Mucosa of rectum (tissue), 2 donors: ENCODE results near the gene LCA5L.

ENCODE experiments used
- H3K27ac ChIP-seq, 2 donors: one replicate each; pipeline ENCODE4 v1.7.0; 2013; ENCODE audit warnings: inconsistent platforms in 2 of 2, low read depth in 2 of 2, low read length in 2 of 2
- H3K27me3 ChIP-seq, 2 donors: one replicate each; pipeline ENCODE4 v1.7.0; 2013; ENCODE audit warnings: low read length in 2 of 2; ENCODE audit not compliant: control insufficient read depth in 2 of 2, insufficient read depth in 2 of 2
- H3K36me3 ChIP-seq, 2 donors: one replicate each; pipeline ENCODE4 v1.7.0; 2013; ENCODE audit warnings: low read length in 2 of 2; ENCODE audit not compliant: control insufficient read depth in 2 of 2, insufficient read depth in 2 of 2
- H3K4me1 ChIP-seq, 2 donors: one replicate each; pipeline ENCODE4 v1.7.0; 2013; ENCODE audit warnings: low read length in 2 of 2, mild to moderate bottlenecking in 1 of 2; ENCODE audit not compliant: control insufficient read depth in 2 of 2, insufficient read depth in 2 of 2
- H3K4me3 ChIP-seq, 2 donors: one replicate each; pipeline ENCODE4 v1.7.0; 2013; ENCODE audit warnings: low read length in 2 of 2
- H3K9ac ChIP-seq, 2 donors: one replicate each; pipeline ENCODE4 v1.7.0; 2013; ENCODE audit warnings: low read length in 2 of 2, low read depth in 1 of 2, mild to moderate bottlenecking in 1 of 2
- H3K9me3 ChIP-seq, 2 donors: one replicate each; pipeline ENCODE4 v1.7.0; 2013; ENCODE audit warnings: low read length in 2 of 2; ENCODE audit not compliant: control insufficient read depth in 2 of 2
- donor health status: healthy.
- donor health status: Normal muscosa, but diverticular disease.

The LCA5L gene

DNA sequence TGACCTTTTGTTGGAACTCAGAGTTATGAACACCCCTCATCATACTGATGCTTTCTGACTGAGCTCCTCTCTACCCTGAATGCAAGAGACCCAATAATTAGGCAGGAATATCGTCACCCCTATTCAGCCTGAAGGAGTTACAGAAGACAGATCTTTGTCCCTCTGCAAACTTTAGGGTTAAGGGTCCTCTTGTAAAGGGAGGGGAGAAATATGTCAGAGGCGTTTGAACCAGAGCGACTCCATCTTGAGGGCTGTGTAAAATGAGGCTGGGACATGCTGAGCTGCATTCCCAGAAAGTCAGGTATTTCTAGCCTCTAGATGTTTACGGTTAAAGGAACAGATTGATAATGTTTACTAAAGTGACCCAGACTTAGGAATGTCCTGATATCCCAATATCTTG lies 86.2 kb downstream of the LCA5L start:
- no peak overlapping the region for H3K4me3 ChIP-seq
- no peak overlapping the region for H3K9ac ChIP-seq
- H3K4me1 ChIP-seq: no peaks in the 10 kb centered on the region
- no peaks in the 10 kb centered on the region for H3K9me3 ChIP-seq
- H3K27me3 ChIP-seq: no peaks in the 10 kb centered on the region
- H3K27ac ChIP-seq: no peak overlapping the region
- no peaks in the 10 kb centered on the region for H3K36me3 ChIP-seq
